GM18907 (cell line): ENCODE data around the gene MCM5.
A peak's percentile ranks its signal among the peaks of the same experiment; 100 is the strongest.
"Not testable (repeated sequence)": the region's sequence is repeated elsewhere in the genome, so short reads cannot be mapped to it uniquely, and the experiment has no call there.

Experiments used
- ATAC-seq: cut with Tn5 transposase; IDR thresholded peaks from one replicate; pipeline ENCODE4 v1.9.1; 2021; ENCODE audit warnings: mild to moderate bottlenecking, moderate library complexity; ENCODE audit not compliant: unreplicated experiment

Gene MCM5

DNA sequence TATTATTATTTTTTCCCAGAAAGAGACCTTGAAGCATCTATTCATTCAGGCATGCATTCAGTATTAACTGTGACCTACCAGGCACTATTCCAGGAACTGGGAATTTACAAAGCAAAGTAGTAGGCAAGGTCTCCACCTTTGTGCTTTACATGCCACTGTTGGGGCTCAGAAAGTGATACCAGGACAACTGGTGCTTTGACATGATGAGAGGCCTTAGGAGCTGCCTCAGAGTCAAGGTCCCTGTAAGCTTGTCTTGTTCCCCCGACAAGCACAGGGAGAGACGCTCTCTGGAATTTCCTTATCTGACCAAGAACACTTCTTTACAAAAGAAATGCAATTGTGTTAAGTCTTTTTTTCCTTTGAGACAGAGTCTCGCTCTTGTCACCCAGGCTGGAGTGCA, 21.3 kb upstream of the MCM5 start:
- ATAC-seq: no peak

DNA sequence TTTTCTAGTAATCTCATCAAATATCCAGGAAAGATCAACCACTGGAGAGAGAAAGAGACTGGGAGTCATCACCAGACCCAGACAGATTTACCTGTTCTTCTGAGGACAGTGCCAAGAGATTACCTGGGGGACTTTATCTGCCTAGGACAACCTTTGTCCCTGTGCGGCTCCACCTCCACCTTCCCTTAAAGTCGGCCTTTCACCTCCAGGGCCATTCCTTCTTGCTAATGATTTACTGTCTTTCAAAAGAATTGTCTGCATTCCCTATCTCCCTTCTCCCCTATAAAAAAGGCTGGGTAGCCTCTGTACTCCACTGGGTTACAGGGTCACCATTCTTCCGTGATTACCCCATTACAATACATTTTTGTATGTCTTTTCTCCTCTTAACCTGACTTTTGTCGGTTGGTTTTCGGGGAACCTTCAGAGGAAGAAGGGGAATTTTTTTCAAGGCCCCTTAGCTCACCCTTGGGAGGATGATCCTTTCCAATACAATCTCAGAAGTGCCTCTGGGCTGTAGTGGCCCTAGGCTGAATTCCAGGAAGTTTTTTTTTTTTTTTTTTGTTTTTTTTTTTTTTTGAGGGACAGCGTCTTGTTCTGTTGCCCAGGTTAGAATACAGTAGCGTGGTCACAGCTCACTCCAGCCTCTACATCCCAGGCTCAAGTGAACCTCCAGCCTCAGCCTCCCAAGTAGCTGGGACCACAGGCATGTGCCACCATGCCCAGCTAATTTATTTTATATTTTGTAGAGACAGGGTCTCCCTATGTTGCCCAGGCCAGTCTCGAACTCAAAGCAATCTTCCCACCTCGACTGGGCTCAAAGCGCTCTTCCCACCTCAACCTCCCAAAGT, 20.6 kb upstream of the MCM5 start:
- no peak for ATAC-seq

DNA sequence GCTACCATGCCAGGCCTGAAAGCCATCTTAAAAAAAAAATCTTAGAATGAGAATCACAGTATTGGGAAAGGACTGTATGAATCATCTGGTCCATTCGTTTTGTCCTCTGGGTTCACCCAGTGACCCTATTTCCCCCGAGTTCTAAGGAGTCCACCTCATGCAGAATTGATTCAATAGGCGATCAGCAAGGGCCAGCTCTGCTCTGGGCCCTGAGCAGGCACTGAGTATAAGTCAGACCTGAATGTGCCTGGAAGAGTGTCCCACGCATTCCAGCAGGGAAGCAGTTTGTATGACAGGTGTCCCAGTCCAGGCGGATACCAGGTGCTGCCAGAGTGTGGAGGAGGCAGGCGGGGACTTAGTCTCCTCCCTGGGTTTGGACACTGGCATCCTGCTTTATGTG, 19.9 kb upstream of the MCM5 start:
- no peak for ATAC-seq

DNA sequence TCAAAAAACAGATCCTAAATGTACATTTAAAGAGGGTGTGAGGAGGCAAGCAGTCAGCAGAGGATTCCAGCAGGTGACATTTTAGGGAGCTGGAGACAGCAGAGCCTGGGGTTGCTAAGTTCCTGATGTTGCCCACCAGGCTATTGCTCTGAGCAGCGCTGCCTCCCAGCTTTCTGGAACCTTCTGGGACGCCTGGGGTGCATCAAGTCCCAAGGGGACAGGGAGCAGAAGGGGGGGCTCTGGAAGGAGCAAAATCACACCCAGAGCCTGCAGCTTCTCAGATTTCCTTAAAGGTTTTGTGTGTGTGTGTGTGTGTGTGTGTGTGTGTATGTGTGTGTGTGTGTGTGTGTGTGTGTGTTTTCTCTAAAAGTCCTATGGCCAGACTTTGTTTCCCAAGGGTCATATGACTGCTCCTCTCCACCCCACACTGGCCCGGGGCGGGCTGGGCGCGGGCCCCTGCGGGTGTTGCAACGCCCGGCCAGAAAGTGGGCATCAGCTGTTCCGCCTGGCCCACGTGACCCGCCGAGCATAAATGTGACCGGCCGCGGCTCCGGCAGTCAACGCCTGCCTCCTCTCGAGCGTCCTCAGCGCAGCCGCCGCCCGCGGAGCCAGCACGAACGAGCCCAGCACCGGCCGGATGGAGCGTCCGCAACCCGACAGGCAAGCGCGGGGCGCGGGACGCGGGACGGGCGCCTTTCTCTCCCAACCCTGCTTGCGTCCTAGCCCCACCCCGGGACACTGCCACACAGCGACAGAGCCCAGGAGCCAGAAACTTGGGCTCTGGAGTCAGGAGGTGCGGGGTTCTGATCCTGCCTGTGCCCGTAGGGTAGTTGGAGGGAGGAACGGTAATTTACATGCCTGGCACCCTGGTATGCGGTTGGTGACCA, 19.2 kb upstream of the MCM5 start, which contains the start of gene HMOX1:
HMOX1 (plus strand) TSS at position 560 of the 887 bp plus-strand sequence; CDS start at position 638, 78 bp downstream.
- no peak for ATAC-seq

DNA sequence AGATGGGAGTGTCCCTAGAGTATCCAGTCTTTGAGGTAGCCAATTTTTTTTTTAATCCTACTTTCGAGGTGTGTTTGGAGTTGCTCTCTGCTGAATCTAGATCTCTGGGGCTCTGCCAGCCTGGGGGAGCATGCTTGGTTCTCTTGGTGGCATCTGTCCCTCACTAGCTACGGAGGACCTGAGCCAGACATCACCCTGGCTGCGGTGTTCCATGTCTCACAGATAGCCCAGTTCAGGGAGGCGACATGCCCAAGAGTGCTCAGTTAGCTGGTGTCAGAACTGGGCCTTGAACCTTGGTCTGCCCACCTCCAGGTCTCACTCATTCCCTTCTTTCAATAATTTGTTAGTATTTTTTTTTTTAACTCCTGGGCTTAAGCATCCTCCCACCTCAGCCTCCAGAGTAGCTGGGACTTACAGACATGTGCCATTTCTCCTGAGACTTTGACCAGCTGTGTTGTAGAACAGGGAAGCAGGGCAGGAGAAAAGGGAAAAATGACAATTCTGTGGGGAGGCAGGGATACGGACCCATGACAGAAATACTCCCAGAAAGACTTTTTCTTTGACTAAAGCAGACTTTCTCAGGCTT, 18.4 kb upstream of the MCM5 start:
- no peak for ATAC-seq

DNA sequence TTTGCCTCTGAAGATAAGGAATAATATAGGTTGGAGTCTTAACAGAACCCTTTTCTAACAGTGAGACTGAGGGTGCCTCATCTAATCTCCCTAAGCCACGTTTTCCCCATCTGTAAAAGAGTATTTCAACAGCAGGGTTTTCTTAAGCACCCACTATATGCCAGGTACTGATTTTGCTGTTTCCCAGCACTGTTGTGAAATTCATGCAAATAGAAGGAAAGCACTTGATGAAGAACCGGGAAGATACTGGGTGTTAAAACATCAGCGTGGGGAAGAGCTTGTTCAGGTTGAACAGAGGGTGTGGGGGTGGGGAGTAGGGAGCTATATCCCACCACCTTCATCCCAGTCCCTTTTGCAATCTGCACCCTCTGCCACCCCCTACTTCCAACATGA, 16.3 kb upstream of the MCM5 start:
- no peak for ATAC-seq

DNA sequence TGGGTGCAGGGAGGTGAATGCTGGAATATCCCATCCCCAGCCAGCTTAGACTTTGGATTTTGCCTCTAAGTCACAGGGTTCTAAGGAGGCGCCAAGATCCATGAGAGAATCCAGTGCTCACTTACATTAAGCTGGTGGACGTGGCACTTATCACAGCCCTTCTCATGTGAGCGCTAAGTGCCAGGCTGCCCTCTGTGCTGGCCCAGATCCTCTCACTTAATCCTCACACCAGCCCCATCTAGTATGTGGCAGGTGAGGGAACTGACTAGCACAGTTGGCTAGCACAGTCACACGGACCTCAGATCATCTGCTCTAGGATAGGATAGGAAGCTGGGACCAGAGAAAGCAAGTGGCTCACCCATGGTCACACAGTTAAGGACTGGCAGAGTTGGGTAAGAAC, 15.4 kb upstream of the MCM5 start:
- ATAC-seq: no peak

DNA sequence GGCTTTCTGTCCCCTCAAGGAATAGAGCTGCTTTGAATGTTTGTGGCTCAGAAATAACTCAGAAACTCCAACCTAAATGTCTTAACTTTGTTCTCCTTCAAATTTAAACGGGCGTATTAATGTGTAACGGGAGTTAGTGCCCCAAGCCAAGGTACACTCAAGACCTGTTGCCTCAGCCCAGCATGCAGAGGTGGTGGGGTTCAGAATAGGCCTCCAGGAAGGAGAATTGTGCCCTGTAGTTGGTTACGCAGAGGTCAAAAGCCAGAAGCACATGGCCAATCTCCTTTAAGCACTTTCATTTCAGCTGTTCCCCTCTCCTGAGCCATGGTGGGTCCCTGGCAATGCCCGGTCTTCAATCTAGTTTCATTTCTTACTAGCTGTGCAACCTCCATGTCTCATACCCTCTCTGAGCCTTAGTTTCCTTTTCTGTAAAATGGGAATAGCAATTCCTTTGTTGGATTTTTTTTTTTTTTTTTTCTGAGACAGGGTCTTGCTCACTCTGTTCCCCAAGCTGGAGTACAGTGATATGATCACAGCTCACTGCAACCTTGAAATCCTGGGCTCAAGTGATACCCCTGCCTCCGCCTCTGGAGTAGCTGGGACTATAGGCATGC, 14.9 kb upstream of the MCM5 start:
- no peak for ATAC-seq

DNA sequence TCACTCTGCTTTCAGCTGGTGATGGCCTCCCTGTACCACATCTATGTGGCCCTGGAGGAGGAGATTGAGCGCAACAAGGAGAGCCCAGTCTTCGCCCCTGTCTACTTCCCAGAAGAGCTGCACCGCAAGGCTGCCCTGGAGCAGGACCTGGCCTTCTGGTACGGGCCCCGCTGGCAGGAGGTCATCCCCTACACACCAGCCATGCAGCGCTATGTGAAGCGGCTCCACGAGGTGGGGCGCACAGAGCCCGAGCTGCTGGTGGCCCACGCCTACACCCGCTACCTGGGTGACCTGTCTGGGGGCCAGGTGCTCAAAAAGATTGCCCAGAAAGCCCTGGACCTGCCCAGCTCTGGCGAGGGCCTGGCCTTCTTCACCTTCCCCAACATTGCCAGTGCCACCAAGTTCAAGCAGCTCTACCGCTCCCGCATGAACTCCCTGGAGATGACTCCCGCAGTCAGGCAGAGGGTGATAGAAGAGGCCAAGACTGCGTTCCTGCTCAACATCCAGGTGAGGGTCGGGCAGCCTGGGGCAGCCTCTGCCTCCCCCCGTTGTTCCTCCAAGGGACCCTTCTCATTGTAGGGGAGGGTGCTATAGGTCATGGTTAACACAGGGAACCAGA, 13.2 kb upstream of the MCM5 start:
- ATAC-seq: no peak

DNA sequence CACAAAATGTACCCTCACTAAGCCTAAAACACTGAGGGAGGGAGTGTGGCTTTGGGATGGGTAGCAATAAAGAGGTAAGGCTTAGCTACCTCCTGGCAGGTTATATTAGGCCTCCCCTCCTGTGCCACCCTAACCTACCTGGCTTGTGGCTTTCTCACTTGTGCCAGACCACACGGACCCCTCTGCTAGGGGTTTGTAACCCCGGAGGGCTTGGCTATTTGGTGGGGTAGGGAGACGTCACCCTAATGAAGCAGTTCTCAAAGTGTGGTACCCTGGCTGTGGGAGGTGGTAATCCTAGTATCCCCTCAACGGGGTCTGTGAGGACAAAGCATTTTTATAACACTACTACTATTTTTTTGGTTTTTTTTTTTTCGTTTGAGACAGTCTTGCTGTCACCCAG, 9.0 kb upstream of the MCM5 start:
- no peak for ATAC-seq

DNA sequence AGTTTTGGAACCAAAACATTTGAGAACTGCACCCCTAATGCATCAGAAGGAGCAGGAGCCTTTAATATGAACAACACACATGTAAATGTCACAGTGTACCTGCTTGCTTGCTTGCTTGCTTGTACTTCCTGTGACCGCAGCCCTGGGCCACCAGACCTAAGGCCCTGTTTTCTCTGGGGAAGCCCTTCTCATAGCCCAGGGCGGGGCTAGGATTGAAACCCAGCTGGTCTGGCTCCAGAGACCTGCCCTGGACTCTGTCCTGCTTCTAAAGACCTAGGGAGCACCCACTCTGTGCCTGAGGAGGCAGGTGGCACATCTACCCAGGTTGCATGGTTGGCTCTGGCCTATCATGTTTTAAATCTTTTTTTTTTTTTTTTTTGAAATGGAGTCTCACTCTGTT, 7.6 kb upstream of the MCM5 start:
- ATAC-seq: no peak

DNA sequence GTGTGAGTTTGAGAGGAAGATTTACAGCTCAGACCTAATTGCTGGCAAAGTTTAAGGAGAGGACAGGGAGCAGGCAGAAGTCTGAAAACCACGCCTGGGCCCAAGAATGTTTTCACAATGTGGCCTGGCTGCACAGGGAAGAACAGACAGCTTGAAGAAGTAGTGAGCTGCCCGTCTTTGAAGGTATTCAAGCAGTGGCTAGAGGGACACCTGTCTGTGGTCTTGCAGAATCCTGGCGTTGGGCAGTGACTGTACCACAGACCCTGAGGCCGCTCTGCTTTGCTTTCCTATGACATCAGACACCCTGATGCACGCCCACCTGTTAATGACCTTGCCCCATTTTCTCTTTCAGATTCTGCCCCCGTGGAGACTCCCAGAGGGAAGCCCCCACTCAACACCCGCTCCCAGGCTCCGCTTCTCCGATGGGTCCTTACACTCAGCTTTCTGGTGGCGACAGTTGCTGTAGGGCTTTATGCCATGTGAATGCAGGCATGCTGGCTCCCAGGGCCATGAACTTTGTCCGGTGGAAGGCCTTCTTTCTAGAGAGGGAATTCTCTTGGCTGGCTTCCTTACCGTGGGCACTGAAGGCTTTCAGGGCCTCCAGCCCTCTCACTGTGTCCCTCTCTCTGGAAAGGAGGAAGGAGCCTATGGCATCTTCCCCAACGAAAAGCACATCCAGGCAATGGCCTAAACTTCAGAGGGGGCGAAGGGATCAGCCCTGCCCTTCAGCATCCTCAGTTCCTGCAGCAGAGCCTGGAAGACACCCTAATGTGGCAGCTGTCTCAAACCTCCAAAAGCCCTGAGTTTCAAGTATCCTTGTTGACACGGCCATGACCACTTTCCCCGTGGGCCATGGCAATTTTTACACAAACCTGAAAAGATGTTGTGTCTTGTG, 6.6 kb upstream of the MCM5 start:
- ATAC-seq: no peak

DNA sequence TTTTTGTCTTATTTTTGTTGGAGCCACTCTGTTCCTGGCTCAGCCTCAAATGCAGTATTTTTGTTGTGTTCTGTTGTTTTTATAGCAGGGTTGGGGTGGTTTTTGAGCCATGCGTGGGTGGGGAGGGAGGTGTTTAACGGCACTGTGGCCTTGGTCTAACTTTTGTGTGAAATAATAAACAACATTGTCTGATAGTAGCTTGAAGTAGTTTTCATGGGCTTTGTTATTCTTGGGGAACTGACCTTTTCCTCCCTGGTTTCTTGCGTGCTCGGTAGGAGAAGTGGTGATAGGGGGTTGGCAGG, 6.0 kb upstream of the MCM5 start:
- ATAC-seq: no peak

DNA sequence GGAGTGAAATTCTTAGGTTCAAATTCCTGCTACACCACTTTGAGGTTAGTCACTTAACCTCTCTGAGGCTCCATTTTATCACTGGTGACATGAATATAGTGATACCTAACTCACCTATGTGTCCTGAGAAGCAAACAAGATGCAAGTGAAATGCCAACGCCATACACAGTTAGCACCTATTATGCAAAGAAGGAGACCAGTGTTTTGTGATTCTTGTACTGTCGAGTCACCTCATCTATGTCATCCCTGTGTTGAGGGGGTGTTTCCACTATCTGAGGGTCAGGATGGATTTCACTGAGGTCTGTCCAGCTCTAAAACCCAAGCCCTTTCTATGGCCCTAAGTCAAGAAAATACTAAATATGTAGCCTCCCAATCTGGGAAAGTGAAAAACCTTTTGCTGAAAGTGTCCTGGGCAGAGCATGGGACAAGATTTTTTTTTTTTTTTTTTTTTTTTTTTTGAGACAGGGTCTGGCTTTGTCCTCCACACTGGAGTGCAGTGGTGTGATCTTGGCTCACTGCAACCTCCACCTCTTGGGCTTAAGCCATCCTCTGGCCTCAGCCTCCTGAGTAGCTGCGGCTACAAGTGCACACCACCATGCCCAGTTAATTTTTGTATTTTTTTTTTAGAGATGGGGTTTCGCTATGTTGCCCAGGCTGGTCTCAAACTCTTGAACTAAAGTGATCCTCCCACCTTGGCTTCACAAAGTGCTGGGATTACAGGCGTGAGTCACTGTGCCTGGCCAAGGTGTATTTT, 5.0 kb upstream of the MCM5 start:
- no peak for ATAC-seq

DNA sequence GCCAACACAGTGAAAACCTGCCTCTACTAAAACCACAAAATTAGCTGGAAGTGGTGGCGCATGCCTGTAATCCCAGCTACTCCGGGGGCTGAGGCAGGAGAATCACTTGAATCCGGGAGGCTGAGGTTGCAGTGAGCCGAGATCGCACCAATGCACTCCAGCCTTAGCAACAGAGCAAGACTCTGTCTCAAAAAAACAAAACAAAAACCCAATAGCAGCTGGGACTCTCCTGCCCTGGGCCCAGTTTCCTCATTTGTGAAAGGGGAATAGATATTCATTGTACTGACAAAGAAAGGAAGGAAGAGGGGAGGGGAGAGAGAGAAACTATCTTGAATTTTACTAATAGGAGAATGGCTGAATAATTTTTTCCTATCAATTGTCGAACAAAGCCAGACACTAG, 3.3 kb upstream of the MCM5 start:
- not testable (repeated sequence) for ATAC-seq

DNA sequence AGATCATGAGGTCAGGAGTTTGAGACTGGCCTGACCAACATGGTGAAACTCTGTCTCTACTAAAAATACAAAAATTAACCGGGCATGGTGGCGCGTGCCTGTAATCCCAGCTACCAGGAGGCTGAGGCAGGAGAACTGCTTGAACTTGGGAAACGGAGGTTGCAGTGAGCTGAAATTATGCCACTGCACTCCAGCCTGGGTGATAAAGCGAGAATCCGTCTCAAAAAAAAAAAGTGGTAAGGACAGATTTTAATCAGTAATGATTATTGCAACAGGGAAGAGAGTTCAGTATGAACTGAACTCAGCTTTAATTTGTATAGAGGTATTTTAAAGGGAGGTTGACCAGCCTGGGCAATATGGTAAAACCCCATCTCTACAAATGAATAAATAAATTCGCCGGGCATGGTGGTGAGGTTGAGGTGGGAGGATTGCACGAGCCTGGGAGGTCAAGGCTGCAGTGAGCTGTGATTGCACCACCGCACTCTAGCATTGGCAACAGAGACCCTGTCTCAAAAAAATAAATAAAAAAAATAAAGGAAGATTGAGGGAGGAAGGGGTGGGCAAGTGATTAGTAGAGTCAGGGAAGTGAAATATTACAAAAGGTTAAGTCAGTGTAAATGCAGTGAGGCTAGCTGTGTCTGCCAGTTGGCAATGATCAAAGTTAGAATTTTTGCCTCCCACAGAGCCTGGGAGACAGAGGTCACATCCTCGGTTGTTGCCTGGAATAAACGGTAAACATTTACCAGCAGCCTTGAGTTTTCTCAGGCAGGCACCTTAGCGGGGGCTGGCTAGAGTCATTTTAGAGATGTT, 2.6 kb upstream of the MCM5 start:
- no peak for ATAC-seq

DNA sequence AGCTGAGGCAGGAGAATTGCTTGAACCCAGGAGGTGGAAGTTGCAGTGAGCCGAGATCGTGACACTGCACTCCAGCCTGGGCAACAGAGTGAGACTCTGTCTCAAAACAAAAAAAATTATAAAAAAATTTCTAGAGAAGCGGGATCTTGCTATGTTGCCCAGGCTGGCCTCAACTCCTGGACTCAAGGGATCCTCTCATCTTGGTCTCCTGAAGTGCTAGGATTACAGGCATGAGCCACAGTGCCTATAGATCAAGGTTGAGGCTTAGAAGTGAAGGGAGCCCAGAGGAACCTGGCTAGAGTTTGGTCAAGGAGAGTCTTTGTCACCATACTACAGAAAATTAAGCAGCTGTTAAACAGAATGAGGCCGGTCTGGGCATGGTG, 1.4 kb upstream of the MCM5 start:
- no peak for ATAC-seq

DNA sequence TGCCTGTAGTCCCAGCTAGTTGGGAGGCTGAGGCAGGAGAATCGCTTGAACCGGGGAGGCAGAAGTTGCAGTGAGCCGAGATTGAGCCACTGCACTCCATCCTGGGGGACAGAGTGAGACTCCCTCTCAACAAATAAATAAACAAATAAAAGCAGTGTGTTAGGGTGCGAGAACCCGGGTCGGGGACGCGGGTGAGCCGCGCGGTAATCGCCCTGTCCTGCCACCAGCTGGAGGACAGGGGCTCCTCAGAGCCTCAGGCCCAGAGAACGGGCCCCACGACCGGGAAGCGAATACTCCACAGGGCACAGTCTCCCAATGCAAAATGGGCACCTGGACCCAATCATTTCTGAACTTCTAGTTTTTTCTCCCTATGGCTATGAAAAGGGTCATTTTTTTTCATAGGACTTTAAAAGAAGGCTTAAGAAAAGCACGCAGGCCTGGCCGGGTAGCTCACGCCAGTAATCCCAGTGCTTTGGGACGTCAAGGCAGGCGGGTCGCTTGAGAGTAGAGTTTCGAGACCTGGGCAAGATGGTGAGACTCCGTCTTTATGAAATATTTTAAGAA, 744 bp upstream of the MCM5 start:
- ATAC-seq: peak; percentile 9
